ENCODE measurements around the gene GBX2. TPM values are rescaled to one million over a fixed set of nuclear protein-coding genes. Genes with fewer than 3 reads are reported as not detected.

GBX2 gene
- total and polyA plus RNA-seq, 12 donors = 0.12 to 0.22 (median 0.15) TPM; not detected in 7

- H3K4me1 ChIP-seq = peaks cover 0 to 3% (median 0%) of the 10 kb centered on the region in 9 donors
- ATAC-seq = no peak
- H3K9me3 ChIP-seq = peaks cover 0 to 14% (median 10%) of the 10 kb centered on the region in 11 donors
- intact Hi-C loops (cut with DNase I) = no loop called here
- H3K27ac ChIP-seq = no peak overlapping the region
- no peak overlapping the region for H3K4me3 ChIP-seq
- TF ChIP-seq, protein P1, sequence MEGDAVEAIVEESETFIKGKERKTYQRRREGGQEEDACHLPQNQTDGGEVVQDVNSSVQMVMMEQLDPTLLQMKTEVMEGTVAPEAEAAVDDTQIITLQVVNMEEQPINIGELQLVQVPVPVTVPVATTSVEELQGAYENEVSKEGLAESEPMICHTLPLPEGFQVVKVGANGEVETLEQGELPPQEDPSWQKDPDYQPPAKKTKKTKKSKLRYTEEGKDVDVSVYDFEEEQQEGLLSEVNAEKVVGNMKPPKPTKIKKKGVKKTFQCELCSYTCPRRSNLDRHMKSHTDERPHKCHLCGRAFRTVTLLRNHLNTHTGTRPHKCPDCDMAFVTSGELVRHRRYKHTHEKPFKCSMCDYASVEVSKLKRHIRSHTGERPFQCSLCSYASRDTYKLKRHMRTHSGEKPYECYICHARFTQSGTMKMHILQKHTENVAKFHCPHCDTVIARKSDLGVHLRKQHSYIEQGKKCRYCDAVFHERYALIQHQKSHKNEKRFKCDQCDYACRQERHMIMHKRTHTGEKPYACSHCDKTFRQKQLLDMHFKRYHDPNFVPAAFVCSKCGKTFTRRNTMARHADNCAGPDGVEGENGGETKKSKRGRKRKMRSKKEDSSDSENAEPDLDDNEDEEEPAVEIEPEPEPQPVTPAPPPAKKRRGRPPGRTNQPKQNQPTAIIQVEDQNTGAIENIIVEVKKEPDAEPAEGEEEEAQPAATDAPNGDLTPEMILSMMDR (IDR thresholded peaks at IDR 0.05) = no peak
- WGBS, 2 donors = 91 to 93% methylated on average over 6 of the region's 6 CpGs
- DNase-seq = no peak
- H3K36me3 ChIP-seq = no peaks in the 10 kb centered on the region
- H3K27me3 ChIP-seq = peaks cover 9 to 72% (median 61%) of the 10 kb centered on the region in 7 donors
Observed at GRCh38 chr2:236157366-236157765, 10.8 kb downstream of the GBX2 start.

DNA sequence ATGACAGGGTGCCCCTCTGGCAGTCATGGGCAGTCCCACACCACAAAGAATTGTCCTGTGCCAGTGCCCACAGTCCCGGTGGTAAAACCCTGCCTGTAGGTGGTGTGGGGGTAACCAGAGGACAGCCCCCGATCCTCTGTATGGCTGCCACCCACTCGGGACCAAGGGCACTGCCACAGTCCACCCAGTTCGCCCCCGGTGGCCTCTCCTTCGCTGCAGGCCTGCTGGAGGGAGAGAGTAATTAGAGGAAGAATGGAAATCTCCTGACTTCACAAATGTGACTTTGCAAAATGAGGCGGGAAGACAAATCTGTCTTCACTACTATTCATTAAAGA is 11.4 kb downstream of the GBX2 start:
- Histone ChIP-seq H3K27me3 (peaks cover 9 to 67% (median 55%) of the 10 kb centered on the region in 7 donors), H3K27ac (no peak overlapping the region), H3K4me3 (no peak overlapping the region), H3K9me3 (peaks cover 0 to 18% (median 13%) of the 10 kb centered on the region in 11 donors), H3K36me3 (no peaks in the 10 kb centered on the region), H3K4me1 (peaks cover 0 to 3% (median 0%) of the 10 kb centered on the region in 9 donors)
- WGBS, 2 donors = 86 to 88% methylated on average over 7 of the region's 7 CpGs
- TF ChIP-seq, protein P1 (IDR thresholded peaks at IDR 0.05) = no peak
- no peak for ATAC-seq
- intact Hi-C loops (cut with DNase I) = no loop called here
- no peak for DNase-seq

GRCh38 chr2:236156095-236156859 is 11.9 kb downstream of the GBX2 start:
- Histone ChIP-seq H3K27me3 (peaks cover 9 to 61% (median 50%) of the 10 kb centered on the region in 7 donors), H3K36me3 (no peaks in the 10 kb centered on the region), H3K4me3 (no peak overlapping the region), H3K4me1 (peaks cover 0 to 3% (median 0%) of the 10 kb centered on the region in 9 donors), H3K27ac (no peak overlapping the region), H3K9me3 (peaks cover 0 to 19% (median 15%) of the 10 kb centered on the region in 11 donors)
- 92 to 95% methylated on average over 15 to 16 of the region's 16 CpGs for WGBS, 2 donors
- TF ChIP-seq, protein P1 (IDR thresholded peaks at IDR 0.05) = no peak
- DNase-seq (no peak), ATAC-seq (no peak)
- intact Hi-C loops (cut with DNase I) = no loop called here

DNA sequence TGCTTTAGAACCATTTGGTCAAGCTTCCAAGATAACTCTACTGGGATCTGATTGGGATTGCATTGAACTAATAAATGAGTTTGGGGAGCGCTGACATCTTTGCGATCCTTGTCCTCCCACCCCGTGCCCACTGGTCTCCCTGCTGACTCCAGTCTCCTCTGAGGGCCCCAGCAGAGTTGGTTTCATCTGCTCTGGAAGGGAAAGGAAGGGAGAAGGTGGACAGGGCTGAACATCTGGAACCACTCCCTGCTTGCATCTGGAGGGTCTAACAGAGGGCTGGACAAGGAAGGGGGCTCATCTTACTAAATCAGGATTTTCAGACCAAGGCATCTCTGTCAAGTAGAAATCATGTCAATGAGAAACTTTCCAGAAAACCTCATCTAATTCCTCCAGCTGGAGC is 12.8 kb downstream of the GBX2 start:
- Histone ChIP-seq H3K27me3 (peaks cover 9 to 54% (median 41%) of the 10 kb centered on the region in 7 donors), H3K27ac (no peak overlapping the region), H3K36me3 (no peaks in the 10 kb centered on the region), H3K9me3 (peaks cover 0 to 27% (median 20%) of the 10 kb centered on the region in 11 donors), H3K4me1 (peaks cover 0 to 3% (median 0%) of the 10 kb centered on the region in 9 donors), H3K4me3 (no peak overlapping the region)
- ATAC-seq = no peak
- intact Hi-C loops (cut with DNase I) = no loop called here
- TF ChIP-seq, protein P1 (IDR thresholded peaks at IDR 0.05) = no peak
- no peak for DNase-seq
- 78 to 86% methylated on average over 3 of the region's 3 CpGs for WGBS, 2 donors
